Heart left ventricle (tissue), 13 donors: ENCODE results near the gene PAN3.

Experiments
- POLR2A ChIP-seq, 2 donors: fragments of 450-650 bp; IDR thresholded peaks; one replicate each; pipeline ENCODE4 v1.6.1; 2017; ENCODE audit warnings: antibody characterized with exemption in 2 of 2, mild to moderate bottlenecking in 2 of 2, moderate library complexity in 2 of 2
- TF ChIP-seq, protein P1 (sequence below), 12 donors: fragments of 200-600 bp; sonication (generic) in 4 of 12; IDR thresholded peaks; one replicate each; pipeline versions ENCODE4 v1.5.0 to v1.8.0; 2018 to 2022; ENCODE audit warnings: antibody characterized with exemption in 12 of 12, mild to moderate bottlenecking in 5 of 12
- donor health status: ischemic (EF 13 %, LVEDD 7.1; RV severe dilation, severe dysfunction).
- donor health status: DM: no; HTN: yes; CAD: no.
- donor health status: DM: no; HTN: no; CAD: no.
- donor health status: ischemic (EF 25% LVEDD 6.9; RV normal size, moderate dysfunction).
- donor health status: ischemic (EF 25% LVEDD 5.7; RV mildly dilated, moderate dysfunction).
- donor health status: ischemic (EF 35%, LVEDD 5.7; RV mildly dilated, moderate dysfunction).
- donor health status: nonischemic (EF 11% LVEDD 7.7; RV severe dilation, severe dysfunction).
- donor health status: DM: yes; HTN: yes; CAD: no.
- donor health status: PGD.
- donor health status: ischemic (EF 29% LVEDD 5.4; RV normal size, mild dysfunction).
- donor health status: nonischemic (EF 23%, LVEDD 6.1; RV moderate dilation, normal function).

DNA sequence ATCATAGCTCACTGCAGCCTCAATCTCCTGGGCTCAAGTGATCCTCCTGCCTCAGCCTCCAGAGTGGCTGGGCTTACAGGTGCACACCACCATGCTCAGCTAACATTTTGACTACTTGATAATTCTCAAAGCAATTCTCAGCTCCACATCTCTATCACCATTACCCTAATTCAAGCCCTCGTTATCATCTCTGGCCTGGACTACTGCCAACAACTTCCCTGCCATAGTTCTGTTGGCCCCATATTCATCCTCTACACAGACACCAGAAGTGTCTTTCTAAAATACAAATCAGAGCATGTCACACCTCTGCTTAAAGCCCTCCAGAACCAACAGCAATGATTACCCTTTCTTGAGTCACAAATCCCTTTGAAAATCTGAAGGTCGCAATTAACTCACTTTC lies 45.9 kb upstream of the PAN3 start:
- TF ChIP-seq, protein P1, sequence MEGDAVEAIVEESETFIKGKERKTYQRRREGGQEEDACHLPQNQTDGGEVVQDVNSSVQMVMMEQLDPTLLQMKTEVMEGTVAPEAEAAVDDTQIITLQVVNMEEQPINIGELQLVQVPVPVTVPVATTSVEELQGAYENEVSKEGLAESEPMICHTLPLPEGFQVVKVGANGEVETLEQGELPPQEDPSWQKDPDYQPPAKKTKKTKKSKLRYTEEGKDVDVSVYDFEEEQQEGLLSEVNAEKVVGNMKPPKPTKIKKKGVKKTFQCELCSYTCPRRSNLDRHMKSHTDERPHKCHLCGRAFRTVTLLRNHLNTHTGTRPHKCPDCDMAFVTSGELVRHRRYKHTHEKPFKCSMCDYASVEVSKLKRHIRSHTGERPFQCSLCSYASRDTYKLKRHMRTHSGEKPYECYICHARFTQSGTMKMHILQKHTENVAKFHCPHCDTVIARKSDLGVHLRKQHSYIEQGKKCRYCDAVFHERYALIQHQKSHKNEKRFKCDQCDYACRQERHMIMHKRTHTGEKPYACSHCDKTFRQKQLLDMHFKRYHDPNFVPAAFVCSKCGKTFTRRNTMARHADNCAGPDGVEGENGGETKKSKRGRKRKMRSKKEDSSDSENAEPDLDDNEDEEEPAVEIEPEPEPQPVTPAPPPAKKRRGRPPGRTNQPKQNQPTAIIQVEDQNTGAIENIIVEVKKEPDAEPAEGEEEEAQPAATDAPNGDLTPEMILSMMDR (IDR thresholded peaks at IDR 0.05): no peak
- TF ChIP-seq POLR2A (IDR thresholded peaks at IDR 0.05): no peak
